Panc1 (cell line): ENCODE results near the gene CTDSP1. TPM values are rescaled to one million over a fixed set of nuclear protein-coding genes. Genes with fewer than 3 reads are reported as not detected.

Source experiments
- ATAC-seq: fragments of 200-7000 bp; cut with Tn5 transposase; 2 replicates; pipeline ENCODE4 v1.9.1; 2020; ENCODE audit warnings: mild to moderate bottlenecking, moderate library complexity
- BruUV-seq: library from RNA; stranded (reverse); fragments of 400-500 nt; replicated peaks from 2 replicates; lab custom pipeline; 2021; lab: Mats Ljungman, UMichigan
- CTCF ChIA-PET: fragments of 300-600 bp; sonication (Branson Sonifier 250); formaldehyde crosslinking; loops from one replicate; lab custom pipeline; 2022; ENCODE audit warnings: antibody characterized with exemption; lab: Charles Lee
- POLR2A ChIA-PET: fragments of 300-600 bp; sonication (Branson Sonifier 250); formaldehyde crosslinking; loops from one replicate; lab custom pipeline; 2022; ENCODE audit warnings: antibody characterized with exemption; lab: Charles Lee
- DNase-seq: peaks from one replicate; pipeline ENCODE4 v3.0.0-alpha.2; 2010; ENCODE audit warnings: low read depth, low spot score
- H3K27ac ChIP-seq: 2 replicates; pipeline ENCODE4 v1.5.1; 2011; ENCODE audit warnings: mild to moderate bottlenecking, low read length, inconsistent platforms
- H3K27me3 ChIP-seq: fragments of 200-500 bp; sonication (Bioruptor generic); 2 replicates; pipeline ENCODE4 v1.6.0; 2014; ENCODE audit warnings: low read length, inconsistent platforms; ENCODE audit not compliant: control insufficient read depth, insufficient read depth
- H3K36me3 ChIP-seq: fragments of 200-500 bp; sonication (Bioruptor generic); 2 replicates; pipeline ENCODE4 v1.5.1; 2014; ENCODE audit warnings: inconsistent platforms, mild to moderate bottlenecking, low read length, moderate library complexity; ENCODE audit not compliant: control insufficient read depth, insufficient read depth
- H3K4me1 ChIP-seq: 2 replicates; pipeline ENCODE4 v1.5.1; 2011; ENCODE audit warnings: inconsistent platforms, mild to moderate bottlenecking, low read length, moderate library complexity; ENCODE audit not compliant: control insufficient read depth, insufficient read depth
- H3K4me3 ChIP-seq, 2 experiments: 2 replicates each; pipeline ENCODE4 v1.5.1; 2011 to 2012; ENCODE audit warnings: low read depth in 2 of 2, low read length in 2 of 2, mild to moderate bottlenecking in 2 of 2, inconsistent platforms in 1 of 2, moderate library complexity in 1 of 2
- H3K9me3 ChIP-seq: fragments of 200-500 bp; sonication (Bioruptor generic); 2 replicates; pipeline ENCODE4 v1.5.1; 2014; ENCODE audit warnings: low read depth, mild to moderate bottlenecking, inconsistent platforms, low read length, moderate library complexity; ENCODE audit not compliant: control insufficient read depth, insufficient read depth
- CTCF ChIP-seq: fragments of 450-650 bp; IDR thresholded peaks from 2 replicates; pipeline ENCODE4 v1.5.1; 2017; ENCODE audit warnings: mild to moderate bottlenecking
- POLR2AphosphoS5 ChIP-seq: IDR thresholded peaks from 2 replicates; pipeline ENCODE4 v1.6.1; 2012; ENCODE audit warnings: mild to moderate bottlenecking, low read depth, low read length, moderate library complexity
- REST ChIP-seq, 2 experiments: IDR thresholded peaks; 2 replicates each; pipeline ENCODE4 v1.6.1; 2011 to 2012; ENCODE audit warnings: low read depth in 2 of 2, control low read depth in 1 of 2, low read length in 1 of 2, mild to moderate bottlenecking in 1 of 2, moderate library complexity in 1 of 2; ENCODE audit not compliant: insufficient read depth in 1 of 2
- SIN3A ChIP-seq: IDR thresholded peaks from 2 replicates; pipeline ENCODE4 v1.6.1; 2012; ENCODE audit warnings: low read depth, mild to moderate bottlenecking, low read length, moderate library complexity, borderline replicate concordance; ENCODE audit not compliant: insufficient read depth
- TCF7L2 ChIP-seq: IDR thresholded peaks from 2 replicates; pipeline ENCODE4 v1.6.1; 2011; ENCODE audit warnings: mild to moderate bottlenecking, low read depth, low read length, inconsistent platforms
- in situ Hi-C: cut with HindIII; loops from 2 replicates; pipeline ENCODE4 v1.10.0; 2016; ENCODE audit warnings: low sequenced_read_pairs, low pct_unique_long_range_greater_than_20kb
- intact Hi-C: fragments of 100-400 bp; cut with micrococcal nuclease; formaldehyde crosslinking; loops from one replicate; pipeline ENCODE4 v1.10.0; 2022; ENCODE audit not compliant: unreplicated experiment
- total RNA-seq: library from RNA; stranded (reverse); gene quantifications from one replicate; pipeline ENCODE4 v1.2.1, GENCODE V29; 2021; ENCODE audit not compliant: unreplicated experiment

CTDSP1 gene
- total RNA-seq, 1 experiment from 2014 or later, result 128 TPM

GRCh38 chr2:218363736-218364135 is 35.9 kb upstream of the CTDSP1 start:
- BruUV-seq, result no TSS peak
- CTCF ChIA-PET, result no interaction called here

GRCh38 chr2:218364196-218364595 is 35.5 kb upstream of the CTDSP1 start:
- in situ Hi-C loops, result no loop called here
- H3K4me3 ChIP-seq, result no peak overlapping the region
- no TSS peak for BruUV-seq
- CTCF ChIA-PET, result no interaction called here
- ATAC-seq, result no peak
- no peaks in the 10 kb centered on the region for H3K36me3 ChIP-seq
- intact Hi-C loops, result no loop called here
- DNase-seq, result no peak
- peaks cover 3% of the 10 kb centered on the region; the same call in 1 of the 2 replicates for H3K4me1 ChIP-seq
- POLR2A ChIA-PET, result no interaction called here
- H3K9me3 ChIP-seq, result no peaks in the 10 kb centered on the region
- no peaks in the 10 kb centered on the region for H3K27me3 ChIP-seq
- no peak overlapping the region for H3K27ac ChIP-seq
- TF ChIP-seq CTCF, result no peak
- no peak for TF ChIP-seq TCF7L2
- no peak for TF ChIP-seq SIN3A
- no peak for TF ChIP-seq POLR2AphosphoS5
- TF ChIP-seq REST (IDR thresholded peaks at IDR 0.05; ENCODE audit: insufficient read depth in 1 of 2, low read depth in 2 of 2, low read length in 1 of 2), result no peak

More at GRCh38 chr2:218363736-218364135, 35.9 kb upstream of the CTDSP1 start:
- in situ Hi-C loops, result no loop called here
- H3K4me1 ChIP-seq, result peaks cover under 1% of the 10 kb centered on the region; the same call in 1 of the 2 replicates
- no peaks in the 10 kb centered on the region for H3K27me3 ChIP-seq
- no peaks in the 10 kb centered on the region for H3K9me3 ChIP-seq
- H3K4me3 ChIP-seq, result no peak overlapping the region
- no peaks in the 10 kb centered on the region for H3K36me3 ChIP-seq
- POLR2A ChIA-PET, result interaction anchor here (0.7 kb wide), 1 partner anchor 17 kb away, joined by 3 read pairs; no protein-coding TSS in a partner anchor
- ATAC-seq (no peak), DNase-seq (no peak)
- H3K27ac ChIP-seq, result no peak overlapping the region
- TF ChIP-seq REST (IDR thresholded peaks at IDR 0.05; ENCODE audit: insufficient read depth in 1 of 2, low read depth in 2 of 2, low read length in 1 of 2), result no peak
- no peak for TF ChIP-seq CTCF
- TF ChIP-seq TCF7L2, result no peak
- TF ChIP-seq POLR2AphosphoS5, result no peak
- TF ChIP-seq SIN3A, result no peak
- intact Hi-C loops, result no loop called here
